GM12872 (cell line): ENCODE measurements around the gene PRXL2C.

Experiments
- TF ChIP-seq, protein P1 (sequence below): IDR thresholded peaks from 3 replicates; pipeline ENCODE4 v1.5.1; 2011; ENCODE audit warnings: low read depth, mild to moderate bottlenecking, low read length, moderate library complexity; ENCODE audit not compliant: insufficient read depth

The PRXL2C gene

DNA sequence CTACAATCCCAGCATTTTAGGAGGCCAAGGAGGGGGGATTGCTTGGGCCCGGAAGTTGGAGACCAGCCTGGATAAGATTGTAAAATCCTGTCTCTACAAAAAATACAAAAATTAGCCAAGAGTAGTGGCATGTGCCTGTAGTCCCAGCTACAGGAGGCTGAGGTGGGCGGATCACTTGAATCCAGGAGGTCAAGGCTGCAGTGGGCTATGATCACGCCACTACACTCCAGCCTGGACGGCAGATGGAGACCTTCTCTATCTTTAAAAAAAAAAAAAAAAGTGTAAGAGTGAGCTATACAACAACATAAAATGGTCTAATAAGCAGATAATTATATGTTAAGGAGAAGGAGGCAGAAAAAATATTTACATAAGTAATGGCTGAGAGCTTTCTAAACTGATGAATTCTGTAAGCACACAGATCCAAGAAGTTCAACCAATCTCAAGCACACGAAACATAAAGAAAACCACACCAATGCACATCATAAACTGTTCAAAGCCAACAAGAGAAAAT, 58.5 kb downstream of the PRXL2C start:
- TF ChIP-seq, protein P1, sequence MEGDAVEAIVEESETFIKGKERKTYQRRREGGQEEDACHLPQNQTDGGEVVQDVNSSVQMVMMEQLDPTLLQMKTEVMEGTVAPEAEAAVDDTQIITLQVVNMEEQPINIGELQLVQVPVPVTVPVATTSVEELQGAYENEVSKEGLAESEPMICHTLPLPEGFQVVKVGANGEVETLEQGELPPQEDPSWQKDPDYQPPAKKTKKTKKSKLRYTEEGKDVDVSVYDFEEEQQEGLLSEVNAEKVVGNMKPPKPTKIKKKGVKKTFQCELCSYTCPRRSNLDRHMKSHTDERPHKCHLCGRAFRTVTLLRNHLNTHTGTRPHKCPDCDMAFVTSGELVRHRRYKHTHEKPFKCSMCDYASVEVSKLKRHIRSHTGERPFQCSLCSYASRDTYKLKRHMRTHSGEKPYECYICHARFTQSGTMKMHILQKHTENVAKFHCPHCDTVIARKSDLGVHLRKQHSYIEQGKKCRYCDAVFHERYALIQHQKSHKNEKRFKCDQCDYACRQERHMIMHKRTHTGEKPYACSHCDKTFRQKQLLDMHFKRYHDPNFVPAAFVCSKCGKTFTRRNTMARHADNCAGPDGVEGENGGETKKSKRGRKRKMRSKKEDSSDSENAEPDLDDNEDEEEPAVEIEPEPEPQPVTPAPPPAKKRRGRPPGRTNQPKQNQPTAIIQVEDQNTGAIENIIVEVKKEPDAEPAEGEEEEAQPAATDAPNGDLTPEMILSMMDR, result no peak
